SU-DHL-6 (cell line): ENCODE results near the gene TMEM132A.

ENCODE experiments used
- CTCF ChIP-seq: fragments of 200-600 bp; sonication (generic); IDR thresholded peaks from one replicate; pipeline ENCODE4 v1.5.1; 2017; ENCODE audit warnings: antibody characterized with exemption, mild to moderate bottlenecking, low read length, moderate library complexity; ENCODE audit not compliant: insufficient read depth, poor library complexity, severe bottlenecking
- EZH2phosphoT487 ChIP-seq: fragments of 200-600 bp; sonication (generic), shearing (Covaris generic); conservative IDR thresholded peaks from 2 replicates; pipeline ENCODE4 v1.6.1; 2018; ENCODE audit warnings: mild to moderate bottlenecking, antibody characterized with exemption, low read length, moderate library complexity, mixed read lengths

GRCh38 chr11:60887556-60887955 lies 36.7 kb upstream of the TMEM132A start:
- TF ChIP-seq CTCF: peak; percentile 50
- no peak for TF ChIP-seq EZH2phosphoT487
